ENCODE data around the gene CCDC190. TPM values are rescaled to one million over a fixed set of nuclear protein-coding genes. Genes with fewer than 3 reads are reported as not detected.

The CCDC190 gene
- polyA plus RNA-seq, 1 donor (not counting 4 experiments of a cell fraction or from before 2014, with no cell fraction given), result 0.07 TPM

- Histone ChIP-seq H3K4me2 (ENCODE audit: control insufficient read depth, extremely low read depth, insufficient read depth, low read depth, low read length) (no peak overlapping the region), H3K9me3 (ENCODE audit: control insufficient read depth, low read depth, low read length) (no peaks in the 10 kb centered on the region), H3K4me1 (ENCODE audit: control insufficient read depth, extremely low read depth, insufficient read depth, low read length) (no peaks in the 10 kb centered on the region), H3K9ac (ENCODE audit: control insufficient read depth, extremely low read depth, insufficient read depth, low read length) (no peak overlapping the region), H3K36me3 (ENCODE audit: control insufficient read depth in 2 of 2, extremely low read depth in 1 of 2, insufficient read depth in 2 of 2, low read length in 2 of 2) (no peaks in the 10 kb centered on the region), H3K27ac (ENCODE audit: control insufficient read depth, insufficient read depth, low read length) (no peak overlapping the region), H2AFZ (ENCODE audit: control insufficient read depth, low read length) (no peak overlapping the region), H3K4me3 (ENCODE audit: control insufficient read depth in 2 of 3, extremely low read depth in 1 of 3, insufficient read depth in 2 of 3, low read depth in 1 of 3, low read length in 3 of 3) (no peak overlapping the region), H3K79me2 (ENCODE audit: control insufficient read depth, insufficient read depth, low read length) (no peaks in the 10 kb centered on the region), H3K9me1 (ENCODE audit: control insufficient read depth, extremely low read depth, insufficient read depth, low read length) (no peaks in the 10 kb centered on the region), H3K27me3 (ENCODE audit: control insufficient read depth, extremely low read depth, insufficient read depth, low read length) (no peaks in the 10 kb centered on the region), H4K20me1 (ENCODE audit: control insufficient read depth, extremely low read depth, insufficient read depth, low read length) (no peaks in the 10 kb centered on the region)
- FAIRE-seq (peak; percentile 96), DNase-seq (ENCODE audit: low read depth, low spot score) (no peak)
- dilution Hi-C loops (cut with MboI; ENCODE audit: extremely low pct_ligation_motif_present, low sequenced_read_pairs), result no loop called here
- TF ChIP-seq EZH2 (IDR thresholded peaks at IDR 0.05; ENCODE audit: low read length) (no peak), CTCF (optimal IDR thresholded peaks at IDR 0.05 in 1 of 3, IDR thresholded peaks at IDR 0.05 in 1 of 3, conservative IDR thresholded peaks at IDR 0.05 in 1 of 3; ENCODE audit: extremely low read depth in 1 of 3, insufficient read depth in 2 of 3, low read length in 3 of 3) (peak; percentile 77 to 88 (median 79))
Observed at GRCh38 chr1:162878000-162878596, 17.1 kb upstream of the CCDC190 start.

GRCh38 chr1:162877412-162877811 is 16.4 kb upstream of the CCDC190 start:
- no peak for DNase-seq (ENCODE audit: low read depth, low spot score)
- no peak for FAIRE-seq
- no peak overlapping the region for H3K4me2 ChIP-seq (ENCODE audit: control insufficient read depth, extremely low read depth, insufficient read depth, low read depth, low read length)
- no peaks in the 10 kb centered on the region for H3K27me3 ChIP-seq (ENCODE audit: control insufficient read depth, extremely low read depth, insufficient read depth, low read length)
- H3K27ac ChIP-seq (ENCODE audit: control insufficient read depth, insufficient read depth, low read length), result no peak overlapping the region
- dilution Hi-C loops (cut with MboI; ENCODE audit: extremely low pct_ligation_motif_present, low sequenced_read_pairs), result no loop called here
- H3K9ac ChIP-seq (ENCODE audit: control insufficient read depth, extremely low read depth, insufficient read depth, low read length), result no peak overlapping the region
- no peak overlapping the region for H2AFZ ChIP-seq (ENCODE audit: control insufficient read depth, low read length)
- no peaks in the 10 kb centered on the region for H3K9me1 ChIP-seq (ENCODE audit: control insufficient read depth, extremely low read depth, insufficient read depth, low read length)
- no peaks in the 10 kb centered on the region for H3K4me1 ChIP-seq (ENCODE audit: control insufficient read depth, extremely low read depth, insufficient read depth, low read length)
- H3K79me2 ChIP-seq (ENCODE audit: control insufficient read depth, insufficient read depth, low read length), result no peaks in the 10 kb centered on the region
- H3K9me3 ChIP-seq (ENCODE audit: control insufficient read depth, low read depth, low read length), result no peaks in the 10 kb centered on the region
- no peaks in the 10 kb centered on the region for H3K36me3 ChIP-seq (ENCODE audit: control insufficient read depth in 2 of 2, extremely low read depth in 1 of 2, insufficient read depth in 2 of 2, low read length in 2 of 2)
- H4K20me1 ChIP-seq (ENCODE audit: control insufficient read depth, extremely low read depth, insufficient read depth, low read length), result no peaks in the 10 kb centered on the region
- no peak overlapping the region for H3K4me3 ChIP-seq (ENCODE audit: control insufficient read depth in 2 of 3, extremely low read depth in 1 of 3, insufficient read depth in 2 of 3, low read depth in 1 of 3, low read length in 3 of 3)
- TF ChIP-seq EZH2 (IDR thresholded peaks at IDR 0.05; ENCODE audit: low read length) (no peak), CTCF (optimal IDR thresholded peaks at IDR 0.05 in 1 of 3, IDR thresholded peaks at IDR 0.05 in 1 of 3, conservative IDR thresholded peaks at IDR 0.05 in 1 of 3; ENCODE audit: extremely low read depth in 1 of 3, insufficient read depth in 2 of 3, low read length in 3 of 3) (no peak)
